Right lobe of liver (tissue), 4 donors: ENCODE data around the gene MAF.

Source experiments
- POLR2A ChIP-seq: fragments of 450-650 bp; IDR thresholded peaks from one replicate; pipeline ENCODE4 v1.6.1; 2017; ENCODE audit warnings: antibody characterized with exemption, mild to moderate bottlenecking
- TF ChIP-seq, protein P1 (sequence below), 4 donors: fragments of 200-600 bp in 3 of 4; fragments of 450-650 bp in 1 of 4; IDR thresholded peaks; one replicate each; pipeline versions ENCODE4 v1.5.1 to v1.8.0; 2016 to 2022; ENCODE audit warnings: antibody characterized with exemption in 4 of 4, mild to moderate bottlenecking in 2 of 4
- donor health status: DM: no; HTN: no; CAD: no.
- donor health status: DM: no; HTN: no; CAD: no.
- donor health status: DM: no; HTN: yes; CAD: no.

DNA sequence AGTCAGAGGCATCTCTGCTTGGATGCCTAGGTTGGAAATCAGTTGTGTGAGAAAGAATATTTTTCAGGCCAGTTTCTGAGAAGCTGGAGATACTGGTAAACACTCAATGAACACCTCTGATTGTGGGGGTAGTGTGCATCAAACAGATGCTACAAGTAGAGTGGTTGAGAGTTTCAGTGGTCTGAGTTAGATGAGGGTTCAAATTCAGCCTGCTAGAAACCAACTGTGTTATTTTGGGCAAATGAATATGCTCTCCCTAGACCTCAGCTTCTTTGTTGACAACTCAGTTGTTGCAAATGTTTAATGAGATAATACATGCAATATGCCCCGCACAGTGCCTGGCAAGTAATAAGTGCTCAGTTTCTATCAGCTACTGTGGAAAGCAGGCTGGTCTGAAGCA is 25.2 kb upstream of the MAF start:
- TF ChIP-seq POLR2A = no peak
- TF ChIP-seq, protein P1, sequence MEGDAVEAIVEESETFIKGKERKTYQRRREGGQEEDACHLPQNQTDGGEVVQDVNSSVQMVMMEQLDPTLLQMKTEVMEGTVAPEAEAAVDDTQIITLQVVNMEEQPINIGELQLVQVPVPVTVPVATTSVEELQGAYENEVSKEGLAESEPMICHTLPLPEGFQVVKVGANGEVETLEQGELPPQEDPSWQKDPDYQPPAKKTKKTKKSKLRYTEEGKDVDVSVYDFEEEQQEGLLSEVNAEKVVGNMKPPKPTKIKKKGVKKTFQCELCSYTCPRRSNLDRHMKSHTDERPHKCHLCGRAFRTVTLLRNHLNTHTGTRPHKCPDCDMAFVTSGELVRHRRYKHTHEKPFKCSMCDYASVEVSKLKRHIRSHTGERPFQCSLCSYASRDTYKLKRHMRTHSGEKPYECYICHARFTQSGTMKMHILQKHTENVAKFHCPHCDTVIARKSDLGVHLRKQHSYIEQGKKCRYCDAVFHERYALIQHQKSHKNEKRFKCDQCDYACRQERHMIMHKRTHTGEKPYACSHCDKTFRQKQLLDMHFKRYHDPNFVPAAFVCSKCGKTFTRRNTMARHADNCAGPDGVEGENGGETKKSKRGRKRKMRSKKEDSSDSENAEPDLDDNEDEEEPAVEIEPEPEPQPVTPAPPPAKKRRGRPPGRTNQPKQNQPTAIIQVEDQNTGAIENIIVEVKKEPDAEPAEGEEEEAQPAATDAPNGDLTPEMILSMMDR (IDR thresholded peaks at IDR 0.05) = no peak
